ENCODE data around the gene NAGPA.

NAGPA gene

DNA sequence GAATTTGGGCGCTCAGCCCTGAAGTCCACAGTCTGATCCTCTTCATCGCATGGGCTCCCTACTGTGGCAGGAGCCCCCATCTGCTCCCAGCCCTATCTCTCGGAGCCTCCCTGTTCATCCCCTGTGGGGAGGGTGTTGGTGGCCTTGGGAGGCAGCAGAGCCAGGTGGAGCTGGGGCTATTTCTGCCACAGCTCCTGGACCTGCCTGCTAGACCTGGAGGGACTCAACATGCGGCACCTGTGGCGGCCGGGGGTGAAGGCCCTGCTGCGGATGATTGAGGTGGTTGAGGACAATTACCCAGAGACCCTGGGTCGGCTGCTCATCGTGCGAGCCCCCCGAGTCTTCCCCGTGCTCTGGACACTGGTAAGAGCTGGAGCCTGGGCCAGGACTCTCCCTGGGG is 30.5 kb downstream of the NAGPA start:
- TF ChIP-seq SIN3A (IDR thresholded peaks at IDR 0.05; ENCODE audit: borderline replicate concordance, insufficient read depth, low read length) (no peak), FOXP2 (optimal IDR thresholded peaks at IDR 0.05; ENCODE audit: borderline replicate concordance, extremely low read depth, extremely low read length, insufficient read depth) (no peak), POLR2AphosphoS5 (IDR thresholded peaks at IDR 0.05; ENCODE audit: low read depth, low read length) (no peak), TAF1 (IDR thresholded peaks at IDR 0.05; ENCODE audit: borderline replicate concordance, insufficient read depth, low read length) (no peak)
- TF ChIP-seq, protein P1, sequence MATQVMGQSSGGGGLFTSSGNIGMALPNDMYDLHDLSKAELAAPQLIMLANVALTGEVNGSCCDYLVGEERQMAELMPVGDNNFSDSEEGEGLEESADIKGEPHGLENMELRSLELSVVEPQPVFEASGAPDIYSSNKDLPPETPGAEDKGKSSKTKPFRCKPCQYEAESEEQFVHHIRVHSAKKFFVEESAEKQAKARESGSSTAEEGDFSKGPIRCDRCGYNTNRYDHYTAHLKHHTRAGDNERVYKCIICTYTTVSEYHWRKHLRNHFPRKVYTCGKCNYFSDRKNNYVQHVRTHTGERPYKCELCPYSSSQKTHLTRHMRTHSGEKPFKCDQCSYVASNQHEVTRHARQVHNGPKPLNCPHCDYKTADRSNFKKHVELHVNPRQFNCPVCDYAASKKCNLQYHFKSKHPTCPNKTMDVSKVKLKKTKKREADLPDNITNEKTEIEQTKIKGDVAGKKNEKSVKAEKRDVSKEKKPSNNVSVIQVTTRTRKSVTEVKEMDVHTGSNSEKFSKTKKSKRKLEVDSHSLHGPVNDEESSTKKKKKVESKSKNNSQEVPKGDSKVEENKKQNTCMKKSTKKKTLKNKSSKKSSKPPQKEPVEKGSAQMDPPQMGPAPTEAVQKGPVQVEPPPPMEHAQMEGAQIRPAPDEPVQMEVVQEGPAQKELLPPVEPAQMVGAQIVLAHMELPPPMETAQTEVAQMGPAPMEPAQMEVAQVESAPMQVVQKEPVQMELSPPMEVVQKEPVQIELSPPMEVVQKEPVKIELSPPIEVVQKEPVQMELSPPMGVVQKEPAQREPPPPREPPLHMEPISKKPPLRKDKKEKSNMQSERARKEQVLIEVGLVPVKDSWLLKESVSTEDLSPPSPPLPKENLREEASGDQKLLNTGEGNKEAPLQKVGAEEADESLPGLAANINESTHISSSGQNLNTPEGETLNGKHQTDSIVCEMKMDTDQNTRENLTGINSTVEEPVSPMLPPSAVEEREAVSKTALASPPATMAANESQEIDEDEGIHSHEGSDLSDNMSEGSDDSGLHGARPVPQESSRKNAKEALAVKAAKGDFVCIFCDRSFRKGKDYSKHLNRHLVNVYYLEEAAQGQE (IDR thresholded peaks at IDR 0.05; ENCODE audit: insufficient read depth in 1 of 2, low read depth in 2 of 2, low read length in 2 of 2), result no peak

DNA sequence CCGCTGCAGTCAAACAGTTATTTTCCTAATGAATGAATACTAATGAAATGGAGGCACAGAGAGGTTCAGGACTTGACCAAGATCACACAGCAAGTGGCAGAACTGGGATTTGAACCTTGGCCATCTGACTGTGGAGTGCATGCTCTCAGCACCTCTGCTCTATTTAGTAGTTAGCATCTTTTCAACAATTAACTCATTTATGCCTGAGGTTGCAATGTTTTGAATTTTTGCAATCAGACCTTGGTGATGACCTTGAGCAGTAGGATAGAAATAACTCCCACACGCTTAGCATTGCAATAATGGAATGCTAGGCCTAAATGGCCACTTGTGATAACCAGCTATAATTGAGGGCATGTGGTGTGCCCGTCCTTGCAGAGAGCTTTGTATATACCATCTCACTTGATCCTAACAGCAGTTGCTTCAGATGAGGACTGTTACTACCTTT is 31.0 kb downstream of the NAGPA start:
- TF ChIP-seq POLR2AphosphoS5 (IDR thresholded peaks at IDR 0.05; ENCODE audit: low read depth, low read length), result no peak
- TF ChIP-seq, protein P1 (IDR thresholded peaks at IDR 0.05; ENCODE audit: insufficient read depth in 1 of 2, low read depth in 2 of 2, low read length in 2 of 2), result no peak
- no peak for TF ChIP-seq SIN3A (IDR thresholded peaks at IDR 0.05; ENCODE audit: borderline replicate concordance, insufficient read depth, low read length)

DNA sequence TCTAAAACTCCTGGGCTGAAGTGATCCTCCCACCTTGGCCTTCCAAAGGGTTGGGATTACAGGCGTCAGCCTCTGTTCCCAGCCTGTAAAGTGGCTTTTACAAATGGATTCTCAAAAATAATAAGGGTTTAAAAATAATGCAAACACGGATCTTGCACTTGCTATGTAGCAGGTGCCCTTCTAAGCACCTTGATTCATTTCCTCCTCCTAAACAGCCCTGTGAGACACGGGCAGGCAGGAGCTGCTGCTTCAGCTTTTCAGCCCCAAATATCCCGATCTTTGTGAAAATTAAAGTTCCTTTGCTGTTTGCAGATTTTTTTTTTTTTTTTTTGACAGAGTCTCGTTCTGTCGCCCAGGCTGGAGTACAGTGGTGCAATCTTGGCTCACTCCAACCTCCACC is 31.7 kb downstream of the NAGPA start:
- TF ChIP-seq, protein P1 (IDR thresholded peaks at IDR 0.05; ENCODE audit: insufficient read depth in 1 of 2, low read depth in 2 of 2, low read length in 2 of 2), result no peak
- TF ChIP-seq TAF1 (IDR thresholded peaks at IDR 0.05; ENCODE audit: borderline replicate concordance, insufficient read depth, low read length) (no peak), SIN3A (IDR thresholded peaks at IDR 0.05; ENCODE audit: borderline replicate concordance, insufficient read depth, low read length) (no peak), FOXP2 (optimal IDR thresholded peaks at IDR 0.05; ENCODE audit: borderline replicate concordance, extremely low read depth, extremely low read length, insufficient read depth) (no peak), POLR2AphosphoS5 (IDR thresholded peaks at IDR 0.05; ENCODE audit: low read depth, low read length) (no peak)

DNA sequence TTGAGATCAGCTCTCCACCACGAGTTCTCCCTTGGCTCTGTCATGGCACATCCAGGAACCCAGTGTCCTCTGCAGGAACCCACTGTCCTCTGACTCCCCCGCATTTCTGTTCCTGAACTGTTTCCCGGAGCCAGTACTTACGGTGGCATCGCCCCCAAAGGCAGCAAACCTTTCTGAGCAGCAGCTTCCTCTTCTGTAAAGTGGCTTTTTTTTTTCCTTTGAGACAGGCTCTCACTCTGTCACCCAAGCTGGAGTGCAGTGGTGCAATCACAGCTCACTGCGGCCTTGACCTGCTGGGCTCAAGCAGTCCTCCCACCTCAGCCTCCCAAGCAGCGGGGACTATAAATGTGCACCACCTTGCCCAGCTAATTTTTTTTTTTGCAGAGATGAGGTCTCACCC is 32.2 kb downstream of the NAGPA start:
- TF ChIP-seq SIN3A (IDR thresholded peaks at IDR 0.05; ENCODE audit: borderline replicate concordance, insufficient read depth, low read length) (no peak), POLR2AphosphoS5 (IDR thresholded peaks at IDR 0.05; ENCODE audit: low read depth, low read length) (no peak), FOXP2 (optimal IDR thresholded peaks at IDR 0.05; ENCODE audit: borderline replicate concordance, extremely low read depth, extremely low read length, insufficient read depth) (no peak), TAF1 (IDR thresholded peaks at IDR 0.05; ENCODE audit: borderline replicate concordance, insufficient read depth, low read length) (no peak)
- TF ChIP-seq, protein P1 (IDR thresholded peaks at IDR 0.05; ENCODE audit: insufficient read depth in 1 of 2, low read depth in 2 of 2, low read length in 2 of 2), result no peak

DNA sequence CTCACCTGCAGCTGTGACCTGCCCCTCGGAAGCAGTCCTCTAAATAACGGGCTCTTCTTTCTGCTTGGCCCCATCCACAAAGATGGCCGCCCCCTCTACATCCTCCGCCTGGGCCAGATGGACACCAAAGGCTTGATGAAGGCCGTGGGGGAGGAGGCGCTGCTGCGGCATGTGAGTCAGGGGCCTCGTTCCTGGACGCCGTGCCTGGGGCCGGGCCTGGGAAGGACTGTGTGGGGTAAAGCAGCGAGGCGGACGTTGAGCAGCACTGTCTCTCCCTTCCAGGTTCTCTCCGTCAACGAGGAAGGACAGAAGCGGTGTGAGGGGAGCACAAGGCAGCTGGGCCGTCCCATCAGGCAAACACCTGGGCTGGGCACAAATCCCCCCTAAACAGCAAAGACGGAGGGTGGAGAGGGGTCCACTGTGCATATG is 33.1 kb downstream of the NAGPA start:
- TF ChIP-seq TAF1 (IDR thresholded peaks at IDR 0.05; ENCODE audit: borderline replicate concordance, insufficient read depth, low read length) (no peak), POLR2AphosphoS5 (IDR thresholded peaks at IDR 0.05; ENCODE audit: low read depth, low read length) (no peak), FOXP2 (optimal IDR thresholded peaks at IDR 0.05; ENCODE audit: borderline replicate concordance, extremely low read depth, extremely low read length, insufficient read depth) (no peak), SIN3A (IDR thresholded peaks at IDR 0.05; ENCODE audit: borderline replicate concordance, insufficient read depth, low read length) (no peak)
- TF ChIP-seq, protein P1 (IDR thresholded peaks at IDR 0.05; ENCODE audit: insufficient read depth in 1 of 2, low read depth in 2 of 2, low read length in 2 of 2), result no peak
